Testis (tissue), 3 donors: ENCODE data around the gene CXADR. TPM values are rescaled to one million over a fixed set of nuclear protein-coding genes. Genes with fewer than 3 reads are reported as not detected.

Experiments used
- DNase-seq: peaks from one replicate; pipeline ENCODE4 v3.0.0-alpha.2; 2019
- H3K27ac ChIP-seq, 2 donors: fragments of 200-600 bp; sonication (generic); one replicate each; pipeline ENCODE4 v1.5.1; 2019
- H3K27me3 ChIP-seq: fragments of 200-600 bp; sonication (generic); one replicate; pipeline ENCODE4 v1.5.1; 2019
- H3K36me3 ChIP-seq: fragments of 200-600 bp; sonication (generic); one replicate; pipeline ENCODE4 v1.5.1; 2017; ENCODE audit warnings: low read depth; ENCODE audit errors: missing control alignments
- H3K4me1 ChIP-seq: fragments of 200-600 bp; sonication (generic); one replicate; pipeline ENCODE4 v1.5.1; 2019
- H3K4me3 ChIP-seq, 2 donors: fragments of 200-600 bp; sonication (generic); one replicate each; pipeline ENCODE4 v1.5.1; 2017 to 2019
- H3K9me3 ChIP-seq: fragments of 200-600 bp; sonication (generic); one replicate; pipeline ENCODE4 v1.5.1; 2017
- CTCF ChIP-seq, 3 experiments: fragments of 450-650 bp in 2 of 3; fragments of 200-600 bp in 1 of 3; sonication (generic) in 1 of 3; IDR thresholded peaks; one replicate each; pipeline ENCODE4 v1.5.1; 2016 to 2019; ENCODE audit warnings: antibody characterized with exemption in 3 of 3, mild to moderate bottlenecking in 2 of 3, moderate library complexity in 1 of 3
- POLR2A ChIP-seq: fragments of 450-650 bp; IDR thresholded peaks from one replicate; pipeline ENCODE4 v1.6.1; 2017; ENCODE audit warnings: antibody characterized with exemption, mild to moderate bottlenecking, moderate library complexity
- WGBS, 2 donors: methylation state at CpG; one replicate each; pipeline ENCODE4 v1.1.5; 2018; 5-methylcytosine and 5-hydroxymethylcytosine counted together
- intact Hi-C: fragments of 100-400 bp; cut with DNase I; formaldehyde crosslinking; loops from one replicate; pipeline ENCODE4 v1.15.1; 2023; ENCODE audit warnings: low total_unique reads
- polyA plus RNA-seq: library from polyadenylated mRNA; stranded (reverse); fragments of 350-450 nt; fragmentation: Illumina TruSeq; extraction: RNeasy Lipid Tissue Mini Kit (QIAGEN cat#74804); gene quantifications from one replicate; pipeline ENCODE4 v1.2.3, GENCODE V29; 2014; ENCODE audit warnings: low read depth, low replicate concordance; ENCODE audit not compliant: insufficient read depth
- total RNA-seq, 2 donors: library from RNA; depleted of rRNA; stranded (reverse); fragments of >200 nt; gene quantifications; one replicate each; pipeline ENCODE4 v1.2.3, GENCODE V29; 2016

CXADR gene
- total and polyA plus RNA-seq, 3 donors from 2014 or later: 17.6 to 87.0 (median 65.4) TPM

DNA sequence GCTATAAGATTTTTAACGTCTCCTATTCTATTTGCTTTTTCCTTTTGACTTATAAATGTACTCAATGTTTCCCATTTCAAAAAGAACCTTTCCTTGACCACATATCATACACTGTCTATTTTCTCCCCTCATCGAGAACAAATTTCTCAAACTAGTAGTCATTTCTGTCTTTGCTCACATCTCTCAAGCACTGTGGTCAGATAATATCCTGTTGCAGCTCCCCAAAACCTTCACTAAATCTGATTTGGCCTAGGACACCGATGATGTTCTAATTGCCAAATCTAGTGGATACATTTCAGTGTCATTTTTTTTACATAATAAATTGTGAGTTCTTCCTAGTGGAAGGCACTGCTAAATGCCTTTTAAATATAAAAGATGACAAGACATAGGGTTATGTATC, 19.4 kb downstream of the CXADR start:
- WGBS, 2 donors: 68% methylated on average over 3 of the region's 3 CpGs
- intact Hi-C loops: no loop called here
- Histone ChIP-seq H3K27ac (no peak overlapping the region), H3K36me3 (no peaks in the 10 kb centered on the region), H3K27me3 (no peaks in the 10 kb centered on the region), H3K4me1 (no peaks in the 10 kb centered on the region), H3K4me3 (no peak overlapping the region), H3K9me3 (no peaks in the 10 kb centered on the region)
- TF ChIP-seq CTCF (IDR thresholded peaks at IDR 0.05) (no peak), POLR2A (no peak)
- DNase-seq: no peak

DNA sequence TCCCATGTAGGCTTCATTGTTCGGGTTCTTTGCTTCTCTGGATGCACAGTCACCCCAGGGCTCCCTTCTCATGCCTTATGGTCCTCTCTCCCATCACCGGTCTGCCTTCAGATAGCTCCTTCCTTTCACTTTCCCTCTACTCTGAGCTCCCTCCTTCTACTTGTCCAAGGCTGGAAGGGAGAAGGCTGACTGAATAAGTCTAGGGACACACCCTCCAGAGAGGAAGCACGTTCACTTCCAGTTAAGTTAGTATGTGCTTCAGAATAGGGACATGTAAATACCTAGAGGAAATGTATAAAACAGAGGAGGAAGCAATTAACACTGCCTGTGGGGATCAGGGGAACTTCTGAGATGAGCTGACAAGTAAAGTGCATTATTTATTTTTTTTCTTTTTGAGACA, 23.5 kb downstream of the CXADR start:
- intact Hi-C loops: no loop called here
- no peak for TF ChIP-seq POLR2A
- TF ChIP-seq CTCF (IDR thresholded peaks at IDR 0.05): no peak

GRCh38 chr21:17537299-17537698, 24.5 kb downstream of the CXADR start:
- TF ChIP-seq POLR2A (no peak), CTCF (IDR thresholded peaks at IDR 0.05) (no peak)
- intact Hi-C loops: no loop called here
- Histone ChIP-seq H3K4me1 (peaks cover 2% of the 10 kb centered on the region), H3K27me3 (no peaks in the 10 kb centered on the region), H3K27ac (no peak overlapping the region), H3K9me3 (no peaks in the 10 kb centered on the region), H3K36me3 (no peaks in the 10 kb centered on the region), H3K4me3 (no peak overlapping the region)
- no peak for DNase-seq
- 63 to 69% methylated on average over 2 of the region's 2 CpGs for WGBS, 2 donors

More for the DNA sequence above, 23.5 kb downstream of the CXADR start:
- 65 to 76% methylated on average over 3 of the region's 3 CpGs for WGBS, 2 donors
- H3K27me3 ChIP-seq: no peaks in the 10 kb centered on the region
- DNase-seq: no peak
- no peak overlapping the region for H3K4me3 ChIP-seq
- H3K9me3 ChIP-seq: no peaks in the 10 kb centered on the region
- no peaks in the 10 kb centered on the region for H3K36me3 ChIP-seq
- no peak overlapping the region for H3K27ac ChIP-seq
- H3K4me1 ChIP-seq: no peaks in the 10 kb centered on the region

DNA sequence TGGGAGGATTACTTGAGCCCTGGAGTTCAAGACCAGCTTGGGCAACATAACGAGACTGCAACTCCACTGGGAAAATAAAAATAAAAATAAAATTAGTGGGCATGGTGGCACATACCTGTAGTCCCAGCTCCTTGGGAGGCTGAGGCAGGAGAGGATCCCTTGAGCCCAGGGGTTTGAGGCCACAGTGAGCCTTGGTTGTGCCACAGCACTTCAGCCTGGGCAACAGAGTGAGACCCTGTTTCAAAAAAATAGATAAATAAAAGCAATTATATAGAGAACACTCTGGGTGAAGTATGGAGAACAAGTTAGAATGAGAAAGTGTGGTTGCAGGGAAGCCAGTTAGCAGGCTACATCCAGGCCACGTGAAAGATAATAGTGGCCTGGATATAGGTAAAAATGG, 25.7 kb downstream of the CXADR start:
- intact Hi-C loops: no loop called here
- Histone ChIP-seq H3K27me3 (no peaks in the 10 kb centered on the region), H3K4me3 (no peak overlapping the region), H3K9me3 (no peaks in the 10 kb centered on the region), H3K4me1 (peaks cover 4% of the 10 kb centered on the region), H3K36me3 (no peaks in the 10 kb centered on the region), H3K27ac (no peak overlapping the region)
- WGBS, 2 donors: 70 to 78% methylated on average over 2 of the region's 2 CpGs
- no peak for TF ChIP-seq CTCF (IDR thresholded peaks at IDR 0.05)
- TF ChIP-seq POLR2A: no peak
- no peak for DNase-seq

GRCh38 chr21:17539323-17539722, 26.5 kb downstream of the CXADR start:
- no peaks in the 10 kb centered on the region for H3K27me3 ChIP-seq
- no peaks in the 10 kb centered on the region for H3K9me3 ChIP-seq
- 67 to 81% methylated on average over 1 of the region's 1 CpG for WGBS, 2 donors
- no peak overlapping the region for H3K27ac ChIP-seq
- no peak overlapping the region for H3K4me3 ChIP-seq
- DNase-seq: no peak
- peaks cover 4% of the 10 kb centered on the region for H3K4me1 ChIP-seq
- intact Hi-C loops: no loop called here
- no peak for TF ChIP-seq POLR2A
- no peak for TF ChIP-seq CTCF (IDR thresholded peaks at IDR 0.05)
- H3K36me3 ChIP-seq: no peaks in the 10 kb centered on the region
